Measurements from ENCODE around the gene RHPN2.

GRCh38 chr19:33110137-33110910 is 45.6 kb upstream of the RHPN2 start:
- no peak for TF ChIP-seq CTCF (conservative IDR thresholded peaks at IDR 0.05; ENCODE audit: low read depth in 2 of 2)
- TF ChIP-seq EZH2phosphoT487 (IDR thresholded peaks at IDR 0.05; ENCODE audit: unreplicated experiment) = no peak
- TF ChIP-seq EZH2 (IDR thresholded peaks at IDR 0.05; ENCODE audit: low read depth, unreplicated experiment) = no peak
- no peak for TF ChIP-seq ETS1 (IDR thresholded peaks at IDR 0.05)
- no peak for TF ChIP-seq REST (IDR thresholded peaks at IDR 0.05; ENCODE audit: unreplicated experiment)
- no peak for TF ChIP-seq ZNF462 (CRISPR knock-in tag; IDR thresholded peaks at IDR 0.05)
- no peak for TF ChIP-seq JUNB (IDR thresholded peaks at IDR 0.05; ENCODE audit: unreplicated experiment)
- TF ChIP-seq POLR2AphosphoS5 (IDR thresholded peaks at IDR 0.05; ENCODE audit: low read depth) = no peak
- no peak for TF ChIP-seq CREB1 (CRISPR knock-in tag; IDR thresholded peaks at IDR 0.05; ENCODE audit: low read depth)
- no peak for TF ChIP-seq NANOG (IDR thresholded peaks at IDR 0.05; ENCODE audit: borderline replicate concordance)
